T-helper 2 cell treated with Interferon-gamma antibody and Interleukin-4, amounts not matched to agents 100 ng/mL and 5 ng/mL, for 36 hours (primary cell): ENCODE results near the gene CHCHD5. TPM values are rescaled to one million over a fixed set of nuclear protein-coding genes. Genes with fewer than 3 reads are reported as not detected.
"Not testable (repeated sequence)": the region's sequence is repeated elsewhere in the genome, so short reads cannot be mapped to it uniquely, and the experiment has no call there.

Experiments
- intact Hi-C: fragments of 100-400 bp; cut with micrococcal nuclease; formaldehyde crosslinking; loops from one replicate; pipeline ENCODE4 v1.15.1; 2023
- total RNA-seq: library from RNA; stranded (reverse); gene quantifications from 2 replicates; pipeline ENCODE4 v1.2.3, GENCODE V29; 2022

CHCHD5 gene, protein sequence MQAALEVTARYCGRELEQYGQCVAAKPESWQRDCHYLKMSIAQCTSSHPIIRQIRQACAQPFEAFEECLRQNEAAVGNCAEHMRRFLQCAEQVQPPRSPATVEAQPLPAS
- total RNA-seq: 29.1 and 36.0 TPM in 2 replicates

DNA sequence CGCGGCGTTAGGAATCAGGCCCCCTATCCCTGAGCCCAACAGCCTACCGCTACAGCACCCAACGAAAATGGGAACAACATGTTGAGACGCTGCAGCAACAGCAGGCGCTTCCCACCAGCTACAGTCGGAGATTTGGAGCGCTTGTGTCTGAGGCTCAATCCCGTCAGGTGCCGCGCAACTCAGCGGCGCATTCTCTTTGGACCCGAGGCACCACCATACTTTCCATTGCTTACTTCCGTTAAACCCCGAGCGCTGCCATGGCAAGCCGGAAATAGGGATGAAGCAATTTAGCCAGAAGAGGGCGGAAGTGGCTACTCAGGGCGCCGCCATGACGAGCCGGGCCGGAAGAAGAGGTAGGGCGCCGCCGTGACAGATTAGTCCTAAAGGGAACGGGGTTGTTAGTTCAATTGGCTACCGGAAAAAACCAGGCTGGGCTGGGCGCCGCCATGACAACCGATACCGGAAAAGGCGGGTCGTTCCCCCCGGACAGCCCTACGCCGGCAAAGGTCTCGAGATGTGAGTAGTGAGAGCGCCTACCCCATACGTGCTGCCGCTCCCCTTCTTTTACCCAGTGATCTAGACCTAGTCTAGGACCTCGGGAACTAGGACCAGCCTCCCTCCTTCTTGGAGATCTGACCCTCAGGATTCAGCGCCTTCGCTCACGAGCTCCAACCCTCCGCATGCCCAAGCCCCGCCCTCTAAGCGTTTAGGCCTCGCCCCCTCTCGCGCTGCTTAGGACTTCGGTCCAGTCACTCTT lies at the start of gene CHCHD5:
TSS of gene CHCHD5 (plus strand) at position 476 of the 757 bp plus-strand sequence. CDS start at position 515, 39 bp downstream.
- intact Hi-C loops: loop anchor here (1.0 to 5.0 kb wide), 9 partner anchors 40 to 530 kb away; partner anchors contain the start of genes POLR1B, SLC20A1, ZC3H6 and ZC3H8

DNA sequence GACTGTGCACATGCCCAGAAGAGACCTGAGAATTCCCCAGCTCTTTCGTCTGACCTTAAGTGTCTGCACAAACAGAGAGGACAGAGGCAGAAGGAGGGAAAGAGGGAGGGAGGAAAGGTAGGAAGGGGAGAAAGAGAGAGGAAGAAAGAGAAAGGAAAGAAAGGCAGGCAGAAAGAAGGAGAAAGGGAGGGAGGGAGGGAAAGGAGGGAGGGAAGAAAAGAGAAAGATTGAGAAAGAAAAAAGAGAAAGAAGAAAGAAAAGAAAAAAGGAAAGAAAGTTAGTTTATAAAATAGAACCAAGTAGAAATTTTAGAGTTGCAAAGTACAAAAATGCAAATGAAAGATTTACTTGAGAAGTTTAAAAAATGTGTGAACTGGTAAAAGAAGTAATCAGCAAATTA lies 49.6 kb upstream of the CHCHD5 start:
- intact Hi-C loops: no loop called here

DNA sequence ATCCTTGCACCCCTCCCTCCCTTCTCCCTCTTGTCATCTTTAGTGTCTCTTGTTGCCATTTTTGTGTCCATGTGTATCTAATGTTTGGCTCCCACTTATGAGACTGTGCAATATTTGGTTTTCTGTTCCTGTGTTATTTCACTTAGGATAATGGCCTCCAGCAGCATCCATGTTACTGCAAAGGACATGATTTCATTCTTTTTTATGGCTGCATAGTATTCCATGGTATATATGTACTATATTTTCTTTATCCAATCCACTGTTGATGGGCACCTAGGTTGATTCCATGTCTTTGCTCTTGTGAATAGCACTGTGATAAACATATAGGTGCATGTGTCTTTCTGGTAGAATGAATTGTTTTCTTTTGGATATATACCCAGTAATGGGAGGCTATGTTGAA lies 47.7 kb upstream of the CHCHD5 start:
- intact Hi-C loops: not testable (repeated sequence)

DNA sequence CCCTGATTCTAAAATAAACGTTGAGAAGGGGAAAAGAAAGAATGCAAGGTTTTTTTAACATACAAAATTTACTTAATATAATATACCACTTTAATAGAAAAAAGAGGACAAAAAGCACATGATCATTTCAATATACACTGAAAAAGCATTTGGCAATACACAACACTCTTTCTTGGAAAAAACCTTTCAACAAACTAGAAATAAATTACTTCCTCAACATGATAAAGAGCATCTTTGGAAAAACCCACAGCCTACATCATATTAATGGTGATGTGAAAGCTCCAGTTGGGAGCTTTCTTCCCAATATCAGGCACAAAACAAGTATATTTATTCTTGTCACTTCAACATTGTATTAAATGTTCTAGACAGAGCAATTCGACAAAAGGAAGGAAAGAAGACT lies 45.1 kb upstream of the CHCHD5 start:
- intact Hi-C loops: no loop called here

DNA sequence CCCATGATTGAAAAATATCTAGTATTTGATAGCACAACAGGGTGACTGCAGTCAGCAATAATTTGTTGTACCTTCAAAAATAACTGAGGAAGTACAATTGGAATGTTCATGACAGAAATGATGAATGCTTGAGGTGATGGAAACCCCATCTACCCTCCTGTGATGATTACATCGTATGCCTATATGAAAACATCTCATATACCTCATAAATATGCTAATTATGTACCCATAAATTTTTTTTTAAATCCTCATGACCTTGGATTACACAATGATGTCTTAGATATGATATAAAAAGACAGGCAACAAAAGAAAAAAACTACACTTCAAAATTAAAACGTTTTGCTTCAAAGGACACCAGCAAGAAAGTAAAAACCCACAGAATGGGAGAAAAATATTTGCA lies 43.5 kb upstream of the CHCHD5 start:
- intact Hi-C loops: loop anchor here (5.0 kb wide), 4 partner anchors 91 to 354 kb away; partner anchors contain the start of genes ZC3H6 and ZC3H8

DNA sequence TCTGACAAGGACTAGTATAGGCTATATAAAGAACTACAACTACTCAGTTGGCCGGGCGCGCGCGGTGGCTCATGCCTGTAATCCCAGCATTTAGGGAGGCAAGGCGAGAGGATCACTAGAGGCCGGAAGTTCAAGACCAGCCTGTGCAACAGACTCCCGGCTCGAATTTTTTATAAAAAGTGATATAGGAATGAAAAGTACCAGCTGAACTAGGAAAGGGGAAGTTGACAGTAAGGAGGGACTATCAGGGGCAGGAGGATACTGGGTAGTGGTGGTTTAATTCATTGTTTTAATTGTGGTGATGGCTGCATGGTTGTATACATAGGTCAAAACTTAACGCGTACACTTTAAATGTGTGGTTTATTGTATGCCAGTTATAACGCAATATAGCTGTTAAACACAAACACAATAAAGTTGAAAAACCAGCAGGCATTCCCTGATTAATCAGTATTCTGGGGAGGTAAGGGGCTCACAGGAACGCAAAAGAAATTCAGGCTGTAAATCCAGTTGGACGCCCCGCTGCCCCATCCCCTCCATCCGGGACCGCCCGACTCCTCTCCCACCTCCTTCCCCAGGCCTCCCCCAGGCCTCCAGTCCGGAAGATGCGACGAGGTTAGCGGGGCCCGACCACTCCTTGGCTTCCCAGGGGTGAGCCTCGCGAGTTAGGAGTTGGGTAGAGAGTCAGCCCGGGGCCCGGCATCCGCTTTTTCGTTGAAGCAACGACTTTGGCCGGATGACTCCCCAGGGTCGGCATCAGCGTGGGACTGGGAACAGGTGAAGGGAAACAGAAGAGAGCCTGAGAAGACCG lies 42.9 kb upstream of the CHCHD5 start:
- intact Hi-C loops: loop anchor here (1.0 to 5.0 kb wide), 7 partner anchors 43 to 487 kb away; partner anchors contain the start of genes CHCHD5, TMEM87B, ZC3H6 and ZC3H8

DNA sequence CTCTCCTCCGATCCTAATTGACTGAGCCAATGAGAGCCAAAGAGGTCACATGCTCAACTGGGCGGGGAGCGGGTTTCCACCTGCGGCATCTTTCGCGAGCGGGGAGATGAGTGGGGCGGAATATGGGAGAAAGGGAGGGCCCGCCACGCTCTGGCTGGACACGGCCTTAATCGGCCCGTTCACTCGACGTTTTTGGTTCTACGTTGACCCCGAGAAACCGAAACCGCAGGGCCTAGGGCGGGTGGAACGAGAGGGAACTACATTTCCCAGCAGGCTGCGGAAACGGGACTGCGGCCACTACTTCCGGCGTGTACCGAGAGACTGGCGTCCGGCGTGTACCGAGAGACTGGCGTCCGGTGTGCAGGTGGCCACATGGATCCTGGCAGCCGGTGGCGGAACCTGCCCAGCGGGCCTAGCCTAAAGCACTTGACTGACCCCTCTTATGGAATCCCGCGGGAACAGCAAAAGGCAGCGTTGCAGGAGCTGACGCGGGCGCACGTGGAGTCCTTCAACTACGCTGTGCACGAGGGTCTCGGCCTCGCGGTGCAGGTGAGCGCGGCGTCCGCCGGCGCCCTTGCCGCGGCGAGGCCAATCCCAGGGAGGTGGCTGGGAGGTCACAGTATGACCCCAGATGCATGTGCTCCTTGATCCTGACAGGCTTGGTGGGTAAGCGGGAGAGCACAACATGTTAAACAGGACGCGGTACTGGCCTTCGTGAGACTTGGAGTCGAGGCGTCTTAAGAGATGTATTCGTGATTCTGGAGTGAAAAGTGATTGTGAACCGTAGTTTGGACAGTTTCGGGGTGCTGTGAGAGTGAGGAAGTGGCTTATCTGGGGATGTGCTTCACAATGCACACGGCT lies 42.1 kb upstream of the CHCHD5 start, which contains the start of gene POLR1B:
TSS of gene POLR1B (plus strand) at position 343 of the 861 bp plus-strand sequence. CDS start at position 373, 30 bp downstream.
- intact Hi-C loops: loop anchor here (1.0 to 5.0 kb wide), 7 partner anchors 42 to 488 kb away; partner anchors contain the start of genes CHCHD5, TMEM87B, ZC3H6 and ZC3H8

DNA sequence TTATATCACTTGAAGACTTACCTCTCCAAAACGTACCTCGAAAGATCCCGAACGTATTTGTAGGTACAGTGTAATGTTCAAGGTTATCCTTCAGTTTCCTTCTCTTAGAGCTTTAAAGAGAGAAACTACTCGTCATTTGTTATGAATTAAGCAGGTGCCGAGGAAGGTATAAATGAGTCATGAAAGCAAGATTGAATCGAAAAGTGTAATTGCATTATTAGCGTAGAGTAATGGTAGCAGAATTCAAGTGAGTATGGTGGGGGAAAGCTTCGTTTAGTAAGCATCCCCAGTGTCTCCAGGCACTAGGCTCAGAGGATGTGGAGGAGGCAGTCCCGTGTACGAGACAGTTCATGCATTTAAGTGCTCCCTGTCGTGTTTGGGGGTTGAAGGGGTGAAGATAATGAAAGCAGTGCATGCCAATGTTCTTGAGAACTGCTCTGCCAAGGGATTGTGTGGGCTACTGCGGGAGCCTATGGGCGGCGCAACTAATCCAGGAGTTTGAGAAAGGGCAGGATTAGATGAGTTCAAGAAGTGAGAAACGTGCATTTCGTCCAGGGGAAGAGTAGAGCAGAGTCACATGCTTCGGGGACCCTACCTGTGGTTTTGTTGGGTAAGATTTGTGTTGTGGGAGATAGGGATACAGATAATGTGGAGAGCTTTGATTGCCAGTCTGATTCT lies 41.3 kb upstream of the CHCHD5 start:
- intact Hi-C loops: loop anchor here (1.0 to 5.0 kb wide), 7 partner anchors 41 to 488 kb away; partner anchors contain the start of genes CHCHD5, TMEM87B, ZC3H6 and ZC3H8

DNA sequence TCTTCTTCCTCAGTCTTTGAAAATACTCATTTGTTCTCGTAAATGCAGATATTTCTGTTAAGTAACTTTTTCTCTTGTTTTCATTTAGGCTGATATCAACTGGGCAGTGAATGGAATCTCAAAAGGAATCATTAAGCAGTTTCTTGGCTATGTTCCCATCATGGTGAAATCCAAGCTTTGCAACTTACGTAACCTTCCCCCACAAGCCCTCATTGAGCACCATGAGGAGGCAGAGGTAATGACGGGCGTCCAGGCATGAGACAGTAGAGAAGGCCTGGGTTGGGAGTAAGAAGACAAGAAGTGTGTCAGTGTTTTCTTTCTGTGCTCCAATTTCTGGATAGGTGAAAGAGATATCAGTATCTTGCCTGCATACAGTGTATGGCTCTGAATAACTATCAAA lies 37.1 kb upstream of the CHCHD5 start:
- intact Hi-C loops: no loop called here

DNA sequence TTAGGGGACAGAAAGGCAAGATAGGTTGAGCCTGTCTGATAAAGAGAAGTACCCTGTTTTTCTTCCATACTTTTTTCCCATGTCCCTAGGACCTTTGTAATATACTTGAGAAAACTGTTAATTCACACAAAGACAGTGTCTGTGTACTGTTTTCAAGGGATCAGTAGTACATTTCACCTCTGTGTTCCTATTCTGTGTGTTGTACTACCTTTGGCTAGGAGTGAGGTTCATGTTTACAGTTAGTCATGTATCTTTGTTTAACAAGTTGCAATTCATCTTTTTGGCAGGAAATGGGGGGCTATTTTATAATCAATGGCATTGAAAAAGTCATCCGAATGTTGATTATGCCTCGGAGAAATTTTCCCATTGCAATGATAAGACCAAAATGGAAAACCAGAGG lies 35.4 kb upstream of the CHCHD5 start:
- intact Hi-C loops: no loop called here

DNA sequence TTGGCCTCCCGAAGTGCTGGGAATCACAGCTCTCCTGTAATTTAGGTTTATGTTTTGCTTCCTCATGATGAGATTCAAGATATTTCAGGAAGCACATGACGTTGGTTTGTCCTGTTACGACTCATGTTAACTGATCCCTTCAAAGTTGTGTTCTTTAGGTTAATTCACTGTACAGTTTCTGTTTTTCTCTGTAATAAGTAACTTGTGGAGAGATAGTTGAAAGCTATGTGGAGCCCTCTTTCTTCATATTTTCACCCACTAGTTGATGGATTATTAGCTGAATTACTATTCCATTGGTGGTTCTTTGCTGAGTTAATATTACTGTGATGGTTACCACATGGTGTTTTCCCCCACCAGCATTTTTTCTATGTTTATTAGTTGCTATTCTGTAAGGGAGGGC lies 18.3 kb upstream of the CHCHD5 start:
- intact Hi-C loops: no loop called here

DNA sequence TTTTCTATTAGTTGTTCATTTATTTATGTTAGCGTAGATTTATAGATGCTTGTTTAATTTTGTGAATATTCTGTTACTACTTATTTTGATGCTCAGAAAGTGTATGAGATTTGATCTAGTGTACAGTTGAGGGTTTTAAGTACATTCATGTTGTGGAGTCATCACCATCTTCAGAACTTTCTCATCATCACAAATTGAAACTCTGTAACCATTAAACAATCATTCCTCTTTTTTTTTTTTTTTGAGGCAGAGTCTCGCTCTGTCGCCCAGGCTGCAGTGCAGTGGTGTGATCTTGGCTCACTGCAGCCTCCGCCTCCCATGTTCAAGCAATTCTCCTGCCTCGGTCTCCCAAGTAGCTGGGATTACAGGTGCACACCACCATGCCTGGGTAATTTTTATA lies 17.9 kb upstream of the CHCHD5 start:
- intact Hi-C loops: not testable (repeated sequence)

DNA sequence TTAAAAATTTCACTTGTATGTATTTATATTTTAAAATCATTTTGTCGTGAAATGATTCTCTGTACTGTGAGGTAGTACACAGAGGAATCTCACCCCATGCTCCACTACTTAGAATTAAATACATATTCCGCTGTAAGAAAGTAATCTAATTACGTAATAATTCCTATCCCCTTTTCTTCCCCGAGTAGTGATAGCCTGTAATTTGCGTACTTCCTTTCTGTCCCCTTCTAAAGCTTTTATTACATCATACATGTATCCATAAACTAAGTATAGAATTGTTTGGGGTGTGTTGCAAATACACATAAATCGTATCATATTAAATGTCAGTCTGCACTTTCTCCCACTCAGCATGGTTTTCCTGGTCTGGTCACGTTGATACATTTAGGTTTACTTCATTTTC lies 12.4 kb upstream of the CHCHD5 start:
- intact Hi-C loops: no loop called here

DNA sequence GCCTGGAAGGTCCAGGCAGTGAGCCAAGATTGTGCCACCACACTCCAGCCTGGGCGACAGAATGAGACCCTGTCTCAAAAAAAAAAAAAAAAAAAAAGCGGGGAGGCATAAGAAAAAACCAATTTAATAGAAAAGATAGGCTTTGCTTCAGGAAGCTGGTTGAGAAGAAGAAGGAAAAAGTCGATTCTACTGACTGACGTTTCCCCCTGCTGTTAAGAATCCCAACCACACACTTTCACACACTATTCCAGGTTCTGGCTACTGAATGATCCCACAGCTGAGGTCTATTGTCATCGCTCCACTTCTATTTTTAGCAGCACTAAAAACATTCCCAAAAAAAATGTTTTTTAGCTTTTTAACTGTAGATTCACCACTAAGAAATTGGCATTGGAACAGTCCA lies 6.7 kb upstream of the CHCHD5 start:
- intact Hi-C loops: no loop called here

DNA sequence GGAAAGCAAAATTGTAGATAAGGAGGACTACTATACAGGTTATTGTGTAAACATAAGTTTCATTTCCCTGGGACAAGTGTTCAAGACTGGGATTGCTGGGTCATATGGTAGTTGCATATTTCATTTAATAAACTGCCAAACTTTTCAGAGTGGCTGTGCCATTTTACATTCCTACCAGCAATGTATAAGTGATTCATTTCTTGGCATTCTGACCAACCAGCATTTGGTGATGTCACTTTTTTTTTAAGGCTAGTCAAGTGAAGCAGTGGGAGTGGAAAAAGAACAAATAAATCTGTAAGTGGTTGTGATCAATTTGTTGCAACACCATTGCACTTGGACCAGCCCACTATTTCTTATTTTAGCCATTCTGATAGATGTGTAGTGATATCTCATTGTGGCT lies 5.2 kb upstream of the CHCHD5 start:
- intact Hi-C loops: no loop called here

DNA sequence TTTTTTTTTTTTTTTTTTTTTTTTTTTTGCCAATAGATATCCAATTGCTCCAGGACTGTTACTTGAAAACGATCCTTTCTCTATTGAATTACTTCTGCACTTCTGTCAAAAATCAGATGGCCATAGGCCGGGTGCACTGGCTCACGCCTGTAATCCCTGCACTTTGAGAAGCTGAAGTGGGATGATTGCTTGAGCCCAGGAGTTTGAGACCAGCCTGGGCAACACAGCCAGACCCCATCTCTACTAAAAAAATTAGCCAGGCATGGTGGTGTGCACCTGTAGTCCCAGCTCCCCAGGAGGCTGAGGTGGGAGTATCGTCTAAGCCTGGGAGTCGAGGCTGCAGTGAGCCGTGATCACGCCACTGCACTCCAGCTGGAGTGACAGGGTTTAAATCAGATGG lies 4.3 kb upstream of the CHCHD5 start:
- intact Hi-C loops: loop anchor here (5.0 kb wide), 3 partner anchors 303 to 458 kb away; partner anchors contain the start of genes ZC3H6 and ZC3H8

DNA sequence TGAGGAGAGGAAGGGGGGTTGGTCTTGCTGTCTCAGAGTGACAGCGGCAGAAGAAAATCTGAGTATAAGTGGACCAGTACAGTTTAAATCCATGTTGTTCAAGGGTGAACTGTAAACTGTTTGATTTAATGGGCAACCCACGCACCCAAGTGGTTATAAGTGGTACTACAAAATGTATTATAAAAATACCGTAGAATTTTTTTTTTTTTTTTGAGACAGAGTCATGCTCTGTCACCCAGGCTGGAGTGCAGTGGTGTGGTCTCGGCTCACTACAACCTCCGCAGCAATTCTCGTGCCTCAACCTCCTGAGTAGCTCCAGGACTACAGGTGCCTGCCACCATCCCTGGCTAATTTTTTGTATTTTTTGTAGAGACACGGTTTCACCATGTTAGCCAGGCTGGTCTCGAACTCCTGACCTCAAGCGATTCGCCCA lies 2.1 kb upstream of the CHCHD5 start:
- intact Hi-C loops: loop anchor here (1.0 to 5.0 kb wide), 4 partner anchors 101 to 460 kb away; partner anchors contain the start of genes ZC3H6 and ZC3H8

DNA sequence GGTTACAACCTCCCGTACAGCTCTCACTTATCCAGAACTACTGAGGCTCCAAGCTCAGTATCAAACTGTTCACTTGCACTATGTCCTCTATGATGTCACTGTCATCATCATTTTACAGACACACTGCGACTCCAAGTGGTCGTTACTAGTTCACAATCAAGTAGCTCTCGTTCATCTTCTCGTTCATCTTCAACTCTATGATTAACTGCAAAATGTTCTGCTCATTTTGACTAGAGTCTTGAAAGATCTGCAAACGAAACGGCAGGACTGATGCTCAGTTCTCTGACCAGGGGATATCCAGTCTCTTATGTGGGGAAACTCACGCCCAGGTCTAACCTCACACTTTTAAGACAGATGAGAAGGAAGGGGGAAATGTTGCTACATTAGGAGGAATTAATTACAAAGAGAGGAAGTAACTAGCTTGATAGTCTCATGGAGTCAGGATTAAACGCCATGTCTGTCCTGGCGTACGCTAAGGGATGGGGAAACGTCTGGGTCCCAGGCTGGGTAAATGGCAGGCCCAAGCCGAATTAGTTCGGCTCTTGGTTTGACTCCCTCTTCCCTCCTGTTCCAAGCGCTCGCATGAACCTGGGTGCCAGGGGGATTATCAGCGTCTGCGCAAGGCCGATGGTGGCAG lies 794 bp upstream of the CHCHD5 start:
- intact Hi-C loops: loop anchor here (1.0 to 5.0 kb wide), 9 partner anchors 41 to 529 kb away; partner anchors contain the start of genes POLR1B, SLC20A1, ZC3H6 and ZC3H8

DNA sequence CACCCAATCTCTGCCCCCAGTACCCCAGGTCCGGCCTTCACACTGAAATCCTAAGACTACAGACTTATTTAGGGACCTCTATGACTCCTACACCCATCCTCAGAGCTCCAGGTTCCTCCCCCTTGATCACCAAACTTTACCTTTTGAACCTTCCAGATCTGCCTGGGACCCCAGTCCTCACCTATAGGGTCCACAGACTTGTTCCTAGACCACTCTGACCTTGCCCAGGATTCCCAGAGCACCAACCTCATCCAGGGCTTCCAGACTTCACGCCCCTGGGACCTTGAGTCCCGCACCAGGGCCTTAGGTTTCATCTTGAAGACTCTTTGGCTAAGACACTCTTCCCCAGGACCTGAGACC lies 462 bp downstream of the CHCHD5 start:
- intact Hi-C loops: loop anchor here (1.0 to 5.0 kb wide), 9 partner anchors 40 to 531 kb away; partner anchors contain the start of genes POLR1B, SLC20A1, ZC3H6 and ZC3H8
